Choroid plexus epithelial cell (primary cell): ENCODE results near the gene COG1.

Experiments used
- DNase-seq: peaks from one replicate; pipeline ENCODE4 v3.0.0-alpha.2; 2010; ENCODE audit warnings: low read depth
- H3K4me3 ChIP-seq: 2 replicates; pipeline ENCODE4 v1.5.1; 2011; ENCODE audit warnings: low read depth, mild to moderate bottlenecking, control low read depth, low read length, moderate library complexity
- CTCF ChIP-seq: conservative IDR thresholded peaks from 2 replicates; pipeline ENCODE4 v1.5.1; 2011; ENCODE audit warnings: low read depth, mild to moderate bottlenecking, control low read depth, inconsistent platforms, low read length, moderate library complexity

COG1 gene

DNA sequence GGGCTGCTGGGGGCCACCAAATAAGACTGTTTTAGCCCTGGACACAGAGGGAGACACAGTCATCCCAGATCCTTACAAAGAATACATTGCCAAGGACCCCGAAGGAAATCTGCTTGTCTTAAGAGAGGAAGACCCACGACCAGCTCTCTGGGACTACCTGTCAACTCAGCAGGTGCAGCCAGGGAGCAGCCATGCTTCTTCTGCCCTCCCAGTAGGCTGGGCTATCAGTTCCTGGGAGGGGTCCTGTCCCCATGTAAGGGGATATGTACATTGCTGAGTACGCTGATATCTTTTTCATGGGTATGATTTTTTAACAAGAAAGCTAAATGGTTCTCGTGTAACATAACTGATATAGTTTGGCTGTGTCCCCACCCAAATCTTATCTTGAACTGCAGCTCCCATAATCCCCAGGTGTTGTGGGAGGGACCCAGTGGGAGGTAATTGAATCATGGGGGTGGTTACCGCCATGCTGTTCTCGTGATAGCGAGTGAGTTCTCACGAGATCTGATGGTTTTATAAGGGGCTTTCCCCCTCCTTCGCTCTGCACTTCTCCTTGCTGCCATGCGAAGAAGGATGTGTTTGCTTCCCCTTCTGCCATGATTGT, 16.8 kb upstream of the COG1 start:
- no peak overlapping the region for H3K4me3 ChIP-seq
- no peak for DNase-seq
- TF ChIP-seq CTCF = no peak

DNA sequence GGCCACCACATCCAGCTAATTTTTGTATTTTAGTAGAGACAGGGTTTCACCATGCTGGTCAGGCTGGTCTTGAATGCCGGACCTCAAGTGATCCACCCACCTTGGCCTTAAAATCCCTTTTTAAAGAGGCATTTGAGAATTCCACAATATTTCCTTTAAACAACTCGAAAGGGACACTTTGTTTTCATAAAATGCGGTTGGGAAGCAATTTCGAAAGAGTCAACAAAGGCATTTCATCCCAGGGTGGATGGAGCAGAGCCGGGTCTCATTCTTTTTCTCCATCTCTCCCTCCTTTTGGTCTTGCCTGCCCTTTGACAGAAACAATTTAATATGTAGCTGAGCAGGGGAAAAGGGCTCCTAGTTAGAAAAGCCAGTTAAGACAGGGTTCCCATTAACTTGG, 13.5 kb upstream of the COG1 start:
- DNase-seq = no peak
- TF ChIP-seq CTCF = no peak

GRCh38 chr17:73179878-73180277, 13.0 kb upstream of the COG1 start:
- no peak for TF ChIP-seq CTCF
- H3K4me3 ChIP-seq = no peak overlapping the region
- no peak for DNase-seq

More for the DNA sequence above, 13.5 kb upstream of the COG1 start:
- H3K4me3 ChIP-seq = no peak overlapping the region

DNA sequence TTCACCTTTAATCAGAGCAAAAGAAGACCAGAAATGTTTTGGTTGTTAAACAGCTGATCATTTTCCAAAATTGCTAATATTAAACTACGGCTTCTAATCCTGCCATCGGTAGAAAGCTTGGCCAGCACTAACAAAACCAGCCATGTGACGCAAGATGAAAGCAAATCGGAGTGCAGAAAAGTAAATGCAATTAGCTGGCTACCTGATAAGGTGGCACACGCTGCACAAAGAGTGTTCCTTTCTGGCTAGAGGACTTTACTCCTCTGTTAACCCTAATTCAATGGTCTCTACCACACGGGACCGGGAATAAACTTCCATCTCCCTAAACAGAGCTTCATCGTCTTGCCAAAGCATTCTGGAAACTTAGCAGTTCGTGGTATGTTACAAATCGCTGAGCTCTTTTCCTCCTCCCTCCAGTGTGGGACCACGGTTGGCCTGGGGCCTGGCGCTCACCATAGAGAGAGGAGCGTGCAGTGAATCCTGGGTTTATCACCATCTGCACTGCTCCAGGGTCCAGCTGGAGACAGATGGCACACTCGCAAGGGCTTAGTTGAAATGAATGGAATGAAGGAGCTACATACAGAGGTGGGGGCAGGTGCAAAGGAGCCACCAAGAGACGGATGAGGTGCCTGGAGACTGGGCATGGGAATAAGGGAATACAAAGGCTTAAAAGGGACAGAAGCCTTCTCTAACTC, 10.1 kb upstream of the COG1 start:
- no peak for DNase-seq
- no peak overlapping the region for H3K4me3 ChIP-seq
- TF ChIP-seq CTCF = no peak

DNA sequence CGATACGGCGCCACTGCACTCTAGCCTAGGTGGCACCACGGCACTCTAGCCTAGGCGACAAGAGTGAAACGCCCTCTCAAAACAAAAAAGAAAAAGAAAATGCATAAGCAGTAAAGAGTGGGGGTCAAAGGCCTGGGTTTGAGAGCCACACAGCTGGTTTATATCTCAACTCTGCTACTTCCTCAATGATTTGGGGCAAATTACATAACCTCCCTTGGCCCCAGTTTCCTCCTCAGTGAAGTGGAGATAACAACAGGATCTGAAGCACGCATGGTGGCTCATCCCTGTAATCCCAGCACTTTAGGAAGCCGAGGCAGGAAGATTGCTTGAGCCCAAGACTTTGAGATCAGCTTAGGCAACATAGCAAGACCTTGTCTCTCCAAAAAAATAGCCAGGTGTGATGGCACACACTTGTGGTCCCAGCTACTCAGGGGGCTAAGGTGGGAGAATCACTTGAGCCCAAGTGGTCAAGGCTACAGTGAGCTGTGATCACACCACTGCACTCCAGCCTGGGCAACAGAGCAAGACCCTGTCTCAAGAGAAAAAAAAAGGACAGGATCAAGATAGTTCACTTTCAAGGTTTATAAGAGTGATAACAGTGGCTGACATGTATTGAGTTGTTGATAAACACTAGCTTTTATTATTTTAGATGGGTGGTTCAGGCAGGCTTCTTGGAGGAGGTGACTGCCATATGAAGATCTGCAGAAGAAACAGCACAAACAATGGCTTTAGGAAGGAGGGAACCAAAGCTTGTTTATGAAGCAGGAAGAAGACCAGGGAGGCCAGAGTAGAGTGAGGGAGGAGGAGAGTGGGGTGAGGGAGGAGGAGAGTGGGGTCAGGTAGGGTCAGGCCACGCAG, 8.5 kb upstream of the COG1 start:
- DNase-seq = no peak

More for the DNA sequence above, 8.5 kb upstream of the COG1 start:
- no peak overlapping the region for H3K4me3 ChIP-seq
- no peak for TF ChIP-seq CTCF
